Caco-2 (cell line): ENCODE measurements around the gene MRPL58. TPM values are rescaled to one million over a fixed set of nuclear protein-coding genes. Genes with fewer than 3 reads are reported as not detected.

Experiments
- BruUV-seq: library from RNA; stranded (reverse); fragments of 400-500 nt; replicated peaks from 2 replicates; lab custom pipeline; 2021; lab: Mats Ljungman, UMichigan
- CTCF ChIA-PET: fragments of 300-600 bp; sonication (Branson Sonifier 250); formaldehyde crosslinking; loops from one replicate; lab custom pipeline; 2022; ENCODE audit warnings: antibody characterized with exemption; lab: Charles Lee
- POLR2A ChIA-PET: fragments of 300-600 bp; sonication (Branson Sonifier 250); formaldehyde crosslinking; loops from one replicate; lab custom pipeline; 2022; ENCODE audit warnings: antibody characterized with exemption; lab: Charles Lee
- DNase-seq, 2 experiments: peaks; one replicate each; pipeline versions ENCODE4 v3.0.0 to v3.0.0-alpha.2; 2020 to 2022
- H3K27me3 ChIP-seq: replicated peaks from 2 replicates; pipeline ENCODE4 v1.6.0; 2011; ENCODE audit warnings: low read length; ENCODE audit not compliant: control insufficient read depth, insufficient read depth
- H3K36me3 ChIP-seq: 2 replicates; pipeline ENCODE4 v1.5.1; 2011; ENCODE audit warnings: low read length; ENCODE audit not compliant: control insufficient read depth, insufficient read depth
- H3K4me1 ChIP-seq: fragments of 250-450 bp; sonication (Bioruptor Pico); 2 replicates; pipeline ENCODE4 v1.5.1; 2020; ENCODE audit warnings: mild to moderate bottlenecking
- H3K4me3 ChIP-seq: 2 replicates; pipeline ENCODE4 v1.5.1; 2011; ENCODE audit warnings: low read depth, mild to moderate bottlenecking, control low read depth, low read length
- H3K9me3 ChIP-seq: fragments of 250-450 bp; sonication (Bioruptor Pico); 2 replicates; pipeline ENCODE4 v1.5.1; 2020; ENCODE audit warnings: mild to moderate bottlenecking, moderate library complexity
- H3K27ac Mint-ChIP-seq: one replicate; pipeline ENCODE4 v1.8.0; 2022; ENCODE audit warnings: mixed read lengths; ENCODE audit not compliant: unreplicated experiment
- H3K27me3 Mint-ChIP-seq: one replicate; pipeline ENCODE4 v1.8.0; 2022; ENCODE audit warnings: mixed read lengths; ENCODE audit not compliant: insufficient read depth, unreplicated experiment
- H3K36me3 Mint-ChIP-seq: one replicate; pipeline ENCODE4 v1.8.0; 2022; ENCODE audit warnings: mild to moderate bottlenecking, mixed read lengths; ENCODE audit not compliant: insufficient read depth, unreplicated experiment
- H3K4me1 Mint-ChIP-seq: one replicate; pipeline ENCODE4 v1.8.0; 2022; ENCODE audit warnings: low read depth, mixed read lengths; ENCODE audit not compliant: unreplicated experiment
- H3K4me3 Mint-ChIP-seq: one replicate; pipeline ENCODE4 v1.8.0; 2022; ENCODE audit warnings: mild to moderate bottlenecking, moderate library complexity, mixed read lengths; ENCODE audit not compliant: unreplicated experiment
- H3K9me3 Mint-ChIP-seq: one replicate; pipeline ENCODE4 v1.8.0; 2022; ENCODE audit warnings: mixed read lengths; ENCODE audit not compliant: unreplicated experiment
- intact Hi-C: fragments of 100-400 bp; cut with micrococcal nuclease; formaldehyde crosslinking; loops from one replicate; pipeline ENCODE4 v1.10.0; 2022; ENCODE audit not compliant: unreplicated experiment
- total RNA-seq: library from RNA; stranded (reverse); gene quantifications from 2 replicates; pipeline ENCODE4 v1.2.3, GENCODE V29; 2022
- TF ChIP-seq, protein P1 (sequence below), 2 experiments: fragments of 200-600 bp in 1 of 2; IDR thresholded peaks; 1 replicate in 1 of 2; 2 replicates in 1 of 2; pipeline versions ENCODE4 v1.5.1 to v1.8.0; 2011 to 2022; ENCODE audit warnings: antibody characterized with exemption in 1 of 2, control low read depth in 1 of 2, inconsistent platforms in 1 of 2, low read depth in 1 of 2, low read length in 1 of 2, mild to moderate bottlenecking in 1 of 2, moderate library complexity in 1 of 2; ENCODE audit not compliant: insufficient read depth in 1 of 2, severe bottlenecking in 1 of 2, unreplicated experiment in 1 of 2

MRPL58 gene
- total RNA-seq, 1 experiment from 2014 or later, result 61.0 TPM

DNA sequence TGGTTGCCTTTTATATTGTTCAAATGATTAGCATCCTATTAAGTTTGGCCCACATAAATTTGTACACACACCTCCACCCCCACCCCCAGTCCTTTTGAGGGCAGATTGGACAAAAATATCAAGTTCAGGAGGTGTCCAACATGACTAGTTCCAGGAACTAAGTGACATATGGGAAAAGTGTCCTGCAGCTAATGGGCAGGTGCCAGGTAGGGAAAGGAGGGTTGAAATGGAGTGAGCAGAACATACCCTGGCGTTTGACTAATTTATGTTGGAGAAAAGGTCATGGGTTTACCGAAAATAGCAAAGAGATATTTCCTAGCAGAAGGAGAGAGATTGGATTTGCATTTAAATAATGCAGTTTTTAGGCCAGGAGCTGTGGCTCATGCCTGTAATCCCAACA lies 39.5 kb downstream of the MRPL58 start:
- no TSS peak for BruUV-seq
- intact Hi-C loops, result no loop called here
- H3K9me3 Mint-ChIP-seq, result no peaks in the 10 kb centered on the region

DNA sequence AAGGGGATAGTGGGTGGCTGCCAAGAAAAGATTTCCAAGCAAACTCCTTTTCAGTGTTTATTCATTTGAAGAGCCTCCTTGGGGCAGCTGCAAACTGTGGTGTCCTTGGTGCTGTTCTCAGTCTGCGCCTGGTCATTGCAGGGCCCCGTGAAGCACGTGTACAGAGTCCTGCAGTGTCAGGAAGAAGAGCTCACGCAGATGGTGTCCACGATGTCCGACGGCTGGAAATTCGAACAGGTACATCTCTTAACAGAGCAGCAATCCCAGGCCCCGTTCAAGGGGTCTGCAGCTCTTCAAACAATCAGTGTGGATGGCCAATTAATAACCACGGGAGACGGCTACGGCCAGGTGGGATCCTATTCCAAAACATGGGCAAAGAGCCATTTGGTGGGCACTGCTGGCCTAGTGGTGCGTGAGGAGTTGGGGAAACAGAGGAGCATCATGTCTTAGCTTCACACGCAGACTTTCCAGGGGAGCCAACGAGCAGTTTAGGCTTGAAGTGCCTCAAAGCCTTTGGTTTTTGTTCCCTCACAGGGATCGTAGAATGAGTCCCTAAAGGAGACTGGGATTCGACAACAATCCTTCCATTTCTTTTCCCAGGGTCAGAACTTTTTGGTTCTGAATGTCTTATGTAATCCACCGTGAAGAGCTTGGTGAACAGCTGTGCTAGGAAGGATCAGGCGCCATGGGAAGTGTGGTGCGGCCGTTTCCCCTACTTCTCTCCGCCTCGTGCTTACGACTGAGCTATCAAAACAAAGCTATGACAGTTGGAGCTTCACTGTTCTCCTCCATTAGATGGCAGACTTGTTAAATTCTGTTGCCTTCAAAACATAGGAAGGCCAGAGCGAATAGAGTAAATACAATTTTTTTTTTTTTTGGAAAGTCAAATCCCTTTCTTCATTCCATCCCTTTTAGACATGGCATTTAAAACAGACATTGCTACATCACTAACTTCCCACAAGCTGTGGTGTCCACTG lies 47.2 kb downstream of the MRPL58 start:
- H3K4me1 ChIP-seq, result peaks cover 13% of the 10 kb centered on the region; the same call in 1 of the 2 replicates
- ChIA-PET CTCF (interaction anchor here (0.6 to 2.6 kb wide), 34 partner anchors 10 to 226 kb away, joined by 3 to 31 read pairs (median 5); partner anchors contain the start of genes ARMC7, CDR2L, FDXR and JPT1), POLR2A (interaction anchor here (0.5 to 1.0 kb wide), 7 partner anchors 17 to 234 kb away, joined by 3 to 8 read pairs (median 4); partner anchors contain the start of gene SUMO2)
- H3K4me3 ChIP-seq, result no peak overlapping the region
- Mint-ChIP-seq H3K9me3 (no peaks in the 10 kb centered on the region), H3K4me1 (peaks cover 9% of the 10 kb centered on the region), H3K27ac (no peak overlapping the region), H3K27me3 (no peaks in the 10 kb centered on the region), H3K4me3 (no peak overlapping the region), H3K36me3 (peaks cover 67% of the 10 kb centered on the region)
- peak in 1 of 2 experiments; percentile 49 for DNase-seq
- no TSS peak for BruUV-seq
- TF ChIP-seq, protein P1, sequence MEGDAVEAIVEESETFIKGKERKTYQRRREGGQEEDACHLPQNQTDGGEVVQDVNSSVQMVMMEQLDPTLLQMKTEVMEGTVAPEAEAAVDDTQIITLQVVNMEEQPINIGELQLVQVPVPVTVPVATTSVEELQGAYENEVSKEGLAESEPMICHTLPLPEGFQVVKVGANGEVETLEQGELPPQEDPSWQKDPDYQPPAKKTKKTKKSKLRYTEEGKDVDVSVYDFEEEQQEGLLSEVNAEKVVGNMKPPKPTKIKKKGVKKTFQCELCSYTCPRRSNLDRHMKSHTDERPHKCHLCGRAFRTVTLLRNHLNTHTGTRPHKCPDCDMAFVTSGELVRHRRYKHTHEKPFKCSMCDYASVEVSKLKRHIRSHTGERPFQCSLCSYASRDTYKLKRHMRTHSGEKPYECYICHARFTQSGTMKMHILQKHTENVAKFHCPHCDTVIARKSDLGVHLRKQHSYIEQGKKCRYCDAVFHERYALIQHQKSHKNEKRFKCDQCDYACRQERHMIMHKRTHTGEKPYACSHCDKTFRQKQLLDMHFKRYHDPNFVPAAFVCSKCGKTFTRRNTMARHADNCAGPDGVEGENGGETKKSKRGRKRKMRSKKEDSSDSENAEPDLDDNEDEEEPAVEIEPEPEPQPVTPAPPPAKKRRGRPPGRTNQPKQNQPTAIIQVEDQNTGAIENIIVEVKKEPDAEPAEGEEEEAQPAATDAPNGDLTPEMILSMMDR (IDR thresholded peaks at IDR 0.05; ENCODE audit: insufficient read depth in 1 of 2, low read depth in 1 of 2, low read length in 1 of 2, severe bottlenecking in 1 of 2, unreplicated experiment in 1 of 2), result peak; percentile 49 to 53
- no peaks in the 10 kb centered on the region for H3K27me3 ChIP-seq
- peaks cover 5% of the 10 kb centered on the region for H3K36me3 ChIP-seq
- H3K9me3 ChIP-seq, result no peaks in the 10 kb centered on the region
- intact Hi-C loops, result loop anchor here (1.0 kb wide), 1 partner anchor 72 kb away; the partner anchor contains the start of gene NT5C

More for the DNA sequence above, 39.5 kb downstream of the MRPL58 start:
- CTCF ChIA-PET, result interaction anchor here (0.6 kb wide), 1 partner anchor 1108 kb away, joined by 4 read pairs; no protein-coding TSS in a partner anchor
- Histone ChIP-seq H3K4me3 (no peak overlapping the region), H3K9me3 (no peaks in the 10 kb centered on the region), H3K27me3 (no peaks in the 10 kb centered on the region), H3K36me3 (peaks cover 8% of the 10 kb centered on the region), H3K4me1 (peaks cover 8% of the 10 kb centered on the region; the same call in 1 of the 2 replicates)
- Mint-ChIP-seq H3K27me3 (no peaks in the 10 kb centered on the region), H3K27ac (no peak overlapping the region), H3K4me3 (no peak overlapping the region), H3K4me1 (no peaks in the 10 kb centered on the region), H3K36me3 (peaks cover 64% of the 10 kb centered on the region)
- TF ChIP-seq, protein P1 (IDR thresholded peaks at IDR 0.05; ENCODE audit: insufficient read depth in 1 of 2, low read depth in 1 of 2, low read length in 1 of 2, severe bottlenecking in 1 of 2, unreplicated experiment in 1 of 2), result no peak
- POLR2A ChIA-PET, result no interaction called here
- no peak for DNase-seq

DNA sequence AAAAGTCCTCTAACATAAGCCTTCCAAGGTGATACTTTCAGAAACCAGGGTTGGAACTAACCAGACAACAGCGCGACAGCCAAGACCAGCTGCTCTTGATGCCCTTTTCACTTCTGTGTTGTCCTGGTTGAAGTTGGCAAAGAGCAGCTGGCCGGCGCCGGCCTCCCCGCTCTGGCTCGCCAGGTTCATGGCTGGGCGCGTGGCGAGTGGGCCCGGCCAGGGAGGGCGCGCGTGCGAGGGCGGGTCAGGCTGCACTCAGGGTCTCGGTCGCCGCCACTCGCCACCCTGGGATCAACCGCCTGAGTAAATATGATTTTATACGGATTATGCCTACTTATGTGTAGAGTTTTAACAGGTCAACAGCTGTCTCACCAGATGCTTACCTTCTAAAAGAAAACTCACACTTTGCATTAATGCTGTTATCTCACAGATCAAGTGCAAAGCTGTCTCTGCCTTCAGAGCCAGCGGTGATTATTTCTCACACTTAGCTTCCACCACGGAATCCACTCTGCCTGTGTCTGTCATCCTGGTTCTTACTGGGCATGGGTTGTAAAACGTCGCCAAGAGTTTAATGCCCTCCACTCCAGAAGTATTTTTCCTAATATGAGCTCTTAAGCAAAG lies 48.1 kb downstream of the MRPL58 start:
- H3K4me3 Mint-ChIP-seq, result no peak overlapping the region
- no peaks in the 10 kb centered on the region for H3K9me3 Mint-ChIP-seq
- H3K4me1 Mint-ChIP-seq, result peaks cover 9% of the 10 kb centered on the region
- H3K4me3 ChIP-seq, result no peak overlapping the region
- H3K4me1 ChIP-seq, result peaks cover 9% of the 10 kb centered on the region; the same call in 1 of the 2 replicates
- H3K27ac Mint-ChIP-seq, result no peak overlapping the region
- H3K9me3 ChIP-seq, result no peaks in the 10 kb centered on the region
- DNase-seq, result no peak
- ChIA-PET CTCF (interaction anchor here (0.6 to 2.6 kb wide), 24 partner anchors 9 to 187 kb away, joined by 3 to 31 read pairs (median 8); partner anchors contain the start of genes ARMC7, FDXR, MRPL58 and NT5C), POLR2A (interaction anchor here (0.6 to 1.0 kb wide), 5 partner anchors 16 to 235 kb away, joined by 3 to 8 read pairs (median 4); partner anchors contain the start of gene SUMO2)
- BruUV-seq, result no TSS peak
- H3K27me3 ChIP-seq, result no peaks in the 10 kb centered on the region
- no peaks in the 10 kb centered on the region for H3K27me3 Mint-ChIP-seq
- TF ChIP-seq, protein P1 (IDR thresholded peaks at IDR 0.05; ENCODE audit: insufficient read depth in 1 of 2, low read depth in 1 of 2, low read length in 1 of 2, severe bottlenecking in 1 of 2, unreplicated experiment in 1 of 2), result no peak
- peaks cover 65% of the 10 kb centered on the region for H3K36me3 Mint-ChIP-seq
- intact Hi-C loops, result loop anchor here (1.0 kb wide), 1 partner anchor 71 kb away; the partner anchor contains the start of gene NT5C
- peaks cover 5% of the 10 kb centered on the region for H3K36me3 ChIP-seq
